CD4-positive, alpha-beta T cell treated with Interleukin-4 for 4 hours (primary cell): ENCODE results near the gene OR7G2.

Experiments
- DNase-seq: peaks from one replicate; pipeline ENCODE4 v3.0.0-alpha.2; 2020

OR7G2 gene

GRCh38 chr19:9107375-9107774 is at the start of gene OR7G2:
Gene OR7G2, minus strand, starts transcription at chr19:9107475. Its CDS starts 4,232 bp downstream, at chr19:9103243.
- DNase-seq = no peak

- no peak for DNase-seq
Measured at GRCh38 chr19:9156304-9156703, 49.0 kb upstream of the OR7G2 start.

GRCh38 chr19:9155591-9155990 is 48.3 kb upstream of the OR7G2 start:
- DNase-seq = no peak

- peak; percentile 21 for DNase-seq
Measured at GRCh38 chr19:9151367-9151766, 44.1 kb upstream of the OR7G2 start.

- DNase-seq = no peak
Measured at GRCh38 chr19:9150650-9151049, 43.4 kb upstream of the OR7G2 start.

GRCh38 chr19:9149997-9150396 is 42.7 kb upstream of the OR7G2 start:
- no peak for DNase-seq

GRCh38 chr19:9148697-9149096 is 41.4 kb upstream of the OR7G2 start:
- no peak for DNase-seq

- no peak for DNase-seq
Measured at GRCh38 chr19:9146882-9147281, 39.6 kb upstream of the OR7G2 start.

- no peak for DNase-seq
Measured at GRCh38 chr19:9144920-9145319, 37.6 kb upstream of the OR7G2 start.

- DNase-seq = peak; percentile 91
Measured at GRCh38 chr19:9140159-9140874, 33.0 kb upstream of the OR7G2 start, which contains the start of gene ZNF317. Gene ZNF317, plus strand, starts transcription at chr19:9140397. Its CDS starts 15,620 bp downstream, at chr19:9156017.

GRCh38 chr19:9139609-9140158 is 32.4 kb upstream of the OR7G2 start:
- DNase-seq = no peak

- DNase-seq = no peak
Measured at GRCh38 chr19:9132422-9132821, 25.1 kb upstream of the OR7G2 start.

GRCh38 chr19:9130965-9131364 is 23.7 kb upstream of the OR7G2 start:
- no peak for DNase-seq

- no peak for DNase-seq
Measured at GRCh38 chr19:9128171-9128570, 20.9 kb upstream of the OR7G2 start.

- no peak for DNase-seq
Measured at GRCh38 chr19:9126900-9127405, 19.7 kb upstream of the OR7G2 start, which contains the start of gene OR7G3. Gene OR7G3, minus strand, starts transcription at chr19:9126950. Its CDS starts 0 bp downstream, at chr19:9126950.

GRCh38 chr19:9116547-9116946 is 9.3 kb upstream of the OR7G2 start:
- DNase-seq = no peak

- DNase-seq = no peak
Measured at GRCh38 chr19:9115307-9115813, 8.1 kb upstream of the OR7G2 start, which contains the start of gene OR7G1. Gene OR7G1, minus strand, starts transcription at chr19:9115763. Its CDS starts 0 bp downstream, at chr19:9115763.

- no peak for DNase-seq
Measured at GRCh38 chr19:9109959-9110358, 2.7 kb upstream of the OR7G2 start.

- DNase-seq = no peak
Measured at GRCh38 chr19:9086761-9087160, 20.5 kb downstream of the OR7G2 start, which contains the start of gene OR1M1. Gene OR1M1, plus strand, starts transcription at chr19:9087061. Its CDS starts 6,184 bp downstream, at chr19:9093245.

GRCh38 chr19:9078651-9079050 is 28.6 kb downstream of the OR7G2 start:
- DNase-seq = no peak

GRCh38 chr19:9076901-9077300 is 30.4 kb downstream of the OR7G2 start:
- DNase-seq = no peak

- DNase-seq = no peak
Measured at GRCh38 chr19:9075064-9075949, 32.0 kb downstream of the OR7G2 start.

- DNase-seq = no peak
Measured at GRCh38 chr19:9073806-9074205, 33.5 kb downstream of the OR7G2 start.
